G401.6 (cell line): ENCODE results near the gene LRRC8B.

Source experiments
- FAIRE-seq: peaks from 2 replicates; lab custom pipeline; 2012; peaks lifted over from hg19 to GRCh38; lab: Jason Lieb, UNC

Gene LRRC8B

GRCh38 chr1:89633800-89634625 is 109.4 kb downstream of the LRRC8B start:
- peak; percentile 25 for FAIRE-seq

GRCh38 chr1:89635825-89636815 is 111.5 kb downstream of the LRRC8B start:
- no peak for FAIRE-seq

GRCh38 chr1:89637496-89637895 is 112.9 kb downstream of the LRRC8B start:
- FAIRE-seq: no peak

GRCh38 chr1:89640440-89640839 is 115.8 kb downstream of the LRRC8B start:
- FAIRE-seq: peak; percentile 61

GRCh38 chr1:89641781-89642180 is 117.2 kb downstream of the LRRC8B start:
- no peak for FAIRE-seq

GRCh38 chr1:89643577-89643976 is 118.9 kb downstream of the LRRC8B start:
- peak; percentile 34 for FAIRE-seq

GRCh38 chr1:89644119-89644814 is 119.6 kb downstream of the LRRC8B start:
- FAIRE-seq: no peak

GRCh38 chr1:89646259-89646658 is 121.6 kb downstream of the LRRC8B start:
- FAIRE-seq: peak; percentile 70
